HG03457 (cell line): ENCODE results near the gene HELT.
"Not testable (repeated sequence)": the region's sequence is repeated elsewhere in the genome, so short reads cannot be mapped to it uniquely, and the experiment has no call there.

Source experiments
- ATAC-seq: cut with Tn5 transposase; IDR thresholded peaks from one replicate; pipeline ENCODE4 v1.9.1; 2021; ENCODE audit warnings: moderate number of reproducible peaks; ENCODE audit not compliant: unreplicated experiment

HELT gene

GRCh38 chr4:185035284-185035683 is 17.0 kb downstream of the HELT start:
- ATAC-seq, result no peak

- no peak for ATAC-seq
These were observed 17.7 kb downstream of the HELT start for GRCh38 chr4:185036019-185036418.

GRCh38 chr4:185036842-185037241 is 18.6 kb downstream of the HELT start:
- ATAC-seq, result no peak

GRCh38 chr4:185039508-185040273 is 21.4 kb downstream of the HELT start:
- ATAC-seq, result peak; percentile 65

GRCh38 chr4:185040523-185040922 is 22.2 kb downstream of the HELT start:
- ATAC-seq, result no peak

GRCh38 chr4:185050286-185050685 is 32.0 kb downstream of the HELT start:
- not testable (repeated sequence) for ATAC-seq

- ATAC-seq, result not testable (repeated sequence)
These were observed 33.0 kb downstream of the HELT start for GRCh38 chr4:185051283-185051682.

GRCh38 chr4:185053746-185054145 is 35.5 kb downstream of the HELT start:
- no peak for ATAC-seq

GRCh38 chr4:185054272-185054671 is 36.0 kb downstream of the HELT start:
- no peak for ATAC-seq

GRCh38 chr4:185054886-185055285 is 36.6 kb downstream of the HELT start:
- ATAC-seq, result no peak

- ATAC-seq, result no peak
These were observed 43.3 kb downstream of the HELT start for GRCh38 chr4:185061610-185062009.

GRCh38 chr4:185062606-185063005 is 44.3 kb downstream of the HELT start:
- ATAC-seq, result no peak

- ATAC-seq, result no peak
These were observed 47.9 kb downstream of the HELT start for GRCh38 chr4:185066179-185066578.

- ATAC-seq, result no peak
These were observed 50.5 kb downstream of the HELT start for GRCh38 chr4:185068837-185069236.
